Measurements from ENCODE around the gene TMEM9B.
"Not testable (repeated sequence)": the region's sequence is repeated elsewhere in the genome, so short reads cannot be mapped to it uniquely, and the experiment has no call there.

Gene TMEM9B

GRCh38 chr11:8963569-8964323, 496 bp downstream of the TMEM9B start:
- Mint-ChIP-seq H3K36me3 (ENCODE audit: insufficient read depth) (peaks cover 8% of the 10 kb centered on the region), H3K4me1 (peaks cover 24% of the 10 kb centered on the region), H3K27me3 (no peaks in the 10 kb centered on the region), H3K4me3 (peak overlapping the region; percentile 95), H3K27ac (ENCODE audit: low read depth) (peak overlapping the region; percentile 98), H3K9me3 (no peaks in the 10 kb centered on the region)
- ATAC-seq (replicated peaks; ENCODE audit: extremely low read depth, poor library complexity, severe bottlenecking) (peak; percentile 72), DNase-seq (ENCODE audit: low spot score in 2 of 2) (peak in 1 of 2 donors; percentile 57)

GRCh38 chr11:8962841-8963240, 1.4 kb downstream of the TMEM9B start:
- H3K4me1 Mint-ChIP-seq, result peaks cover 24% of the 10 kb centered on the region
- H3K4me3 Mint-ChIP-seq, result peak overlapping the region; percentile 95
- ATAC-seq (replicated peaks; ENCODE audit: extremely low read depth, poor library complexity, severe bottlenecking) (no peak), DNase-seq (ENCODE audit: low spot score in 2 of 2) (no peak)
- H3K9me3 Mint-ChIP-seq, result no peaks in the 10 kb centered on the region
- peak overlapping the region; percentile 98 for H3K27ac Mint-ChIP-seq (ENCODE audit: low read depth)
- H3K36me3 Mint-ChIP-seq (ENCODE audit: insufficient read depth), result peaks cover 11% of the 10 kb centered on the region
- no peaks in the 10 kb centered on the region for H3K27me3 Mint-ChIP-seq

GRCh38 chr11:8961401-8961800, 2.8 kb downstream of the TMEM9B start:
- ATAC-seq (replicated peaks; ENCODE audit: extremely low read depth, poor library complexity, severe bottlenecking) (no peak), DNase-seq (ENCODE audit: low spot score in 2 of 2) (no peak)
- peaks cover 12% of the 10 kb centered on the region for H3K36me3 Mint-ChIP-seq (ENCODE audit: insufficient read depth)
- H3K27me3 Mint-ChIP-seq, result no peaks in the 10 kb centered on the region
- H3K9me3 Mint-ChIP-seq, result no peaks in the 10 kb centered on the region
- peak overlapping the region; percentile 30 for H3K27ac Mint-ChIP-seq (ENCODE audit: low read depth)
- H3K4me1 Mint-ChIP-seq, result peaks cover 34% of the 10 kb centered on the region
- no peak overlapping the region for H3K4me3 Mint-ChIP-seq

- H3K4me1 Mint-ChIP-seq, result peaks cover 40% of the 10 kb centered on the region
- no peak overlapping the region for H3K27ac Mint-ChIP-seq (ENCODE audit: low read depth)
- peaks cover 22% of the 10 kb centered on the region for H3K36me3 Mint-ChIP-seq (ENCODE audit: insufficient read depth)
Observed at GRCh38 chr11:8959546-8960166, 4.6 kb downstream of the TMEM9B start.

GRCh38 chr11:8956860-8957259, 7.4 kb downstream of the TMEM9B start:
- DNase-seq (ENCODE audit: low spot score in 2 of 2) (no peak), ATAC-seq (replicated peaks; ENCODE audit: extremely low read depth, poor library complexity, severe bottlenecking) (no peak)
- Mint-ChIP-seq H3K9me3 (no peaks in the 10 kb centered on the region), H3K4me1 (peaks cover 23% of the 10 kb centered on the region), H3K36me3 (ENCODE audit: insufficient read depth) (peaks cover 37% of the 10 kb centered on the region), H3K27ac (ENCODE audit: low read depth) (no peak overlapping the region), H3K4me3 (no peak overlapping the region), H3K27me3 (no peaks in the 10 kb centered on the region)

More at GRCh38 chr11:8959546-8960166, 4.6 kb downstream of the TMEM9B start:
- Mint-ChIP-seq H3K27me3 (no peaks in the 10 kb centered on the region), H3K4me3 (no peak overlapping the region), H3K9me3 (no peaks in the 10 kb centered on the region)
- ATAC-seq (replicated peaks; ENCODE audit: extremely low read depth, poor library complexity, severe bottlenecking) (no peak), DNase-seq (ENCODE audit: low spot score in 2 of 2) (no peak)

- no peak for DNase-seq (ENCODE audit: low spot score in 2 of 2)
- H3K36me3 Mint-ChIP-seq (ENCODE audit: insufficient read depth), result peaks cover 48% of the 10 kb centered on the region
Observed at GRCh38 chr11:8948886-8949285, 15.4 kb downstream of the TMEM9B start.

GRCh38 chr11:8947230-8947943, 16.9 kb downstream of the TMEM9B start:
- H3K27me3 Mint-ChIP-seq, result no peaks in the 10 kb centered on the region
- no peaks in the 10 kb centered on the region for H3K9me3 Mint-ChIP-seq
- H3K4me3 Mint-ChIP-seq, result no peak overlapping the region
- no peaks in the 10 kb centered on the region for H3K4me1 Mint-ChIP-seq
- H3K27ac Mint-ChIP-seq (ENCODE audit: low read depth), result no peak overlapping the region
- peaks cover 38% of the 10 kb centered on the region for H3K36me3 Mint-ChIP-seq (ENCODE audit: insufficient read depth)
- no peak for DNase-seq (ENCODE audit: low spot score in 2 of 2)
- no peak for ATAC-seq (replicated peaks; ENCODE audit: extremely low read depth, poor library complexity, severe bottlenecking)

More at GRCh38 chr11:8948886-8949285, 15.4 kb downstream of the TMEM9B start:
- no peak overlapping the region for H3K27ac Mint-ChIP-seq (ENCODE audit: low read depth)
- H3K4me1 Mint-ChIP-seq, result no peaks in the 10 kb centered on the region
- H3K4me3 Mint-ChIP-seq, result no peak overlapping the region
- no peaks in the 10 kb centered on the region for H3K9me3 Mint-ChIP-seq
- ATAC-seq (replicated peaks; ENCODE audit: extremely low read depth, poor library complexity, severe bottlenecking), result no peak
- H3K27me3 Mint-ChIP-seq, result no peaks in the 10 kb centered on the region

GRCh38 chr11:8942518-8943066, 21.6 kb downstream of the TMEM9B start, which contains the start of gene ASCL3:
ASCL3 (minus strand) TSS chr11:8943016; CDS start chr11:8938161, 4,855 bp downstream.
- no peaks in the 10 kb centered on the region for H3K9me3 Mint-ChIP-seq
- H3K4me3 Mint-ChIP-seq, result no peak within 1 kb of the TSS
- H3K27me3 Mint-ChIP-seq, result peaks cover 9% of the 10 kb centered on the region
- H3K36me3 Mint-ChIP-seq (ENCODE audit: insufficient read depth), result peaks cover 1% of the 10 kb centered on the region
- DNase-seq (ENCODE audit: low spot score in 2 of 2) (no peak), ATAC-seq (replicated peaks; ENCODE audit: extremely low read depth, poor library complexity, severe bottlenecking) (no peak)
- H3K4me1 Mint-ChIP-seq, result no peaks in the 10 kb centered on the region
- no peak within 1 kb of the TSS for H3K27ac Mint-ChIP-seq (ENCODE audit: low read depth)

GRCh38 chr11:8941341-8942103, 22.7 kb downstream of the TMEM9B start:
- ATAC-seq (replicated peaks; ENCODE audit: extremely low read depth, poor library complexity, severe bottlenecking), result no peak
- no peak for DNase-seq (ENCODE audit: low spot score in 2 of 2)
- Mint-ChIP-seq H3K9me3 (no peaks in the 10 kb centered on the region), H3K4me1 (no peaks in the 10 kb centered on the region), H3K36me3 (ENCODE audit: insufficient read depth) (no peaks in the 10 kb centered on the region), H3K27me3 (peaks cover 9% of the 10 kb centered on the region), H3K4me3 (no peak overlapping the region), H3K27ac (ENCODE audit: low read depth) (no peak overlapping the region)

GRCh38 chr11:8937659-8938058, 26.6 kb downstream of the TMEM9B start:
- ATAC-seq (replicated peaks; ENCODE audit: extremely low read depth, poor library complexity, severe bottlenecking), result no peak
- no peak for DNase-seq (ENCODE audit: low spot score in 2 of 2)
- H3K36me3 Mint-ChIP-seq (ENCODE audit: insufficient read depth), result no peaks in the 10 kb centered on the region
- H3K4me3 Mint-ChIP-seq, result no peak overlapping the region
- H3K27me3 Mint-ChIP-seq, result peaks cover 9% of the 10 kb centered on the region
- no peaks in the 10 kb centered on the region for H3K4me1 Mint-ChIP-seq
- no peaks in the 10 kb centered on the region for H3K9me3 Mint-ChIP-seq
- H3K27ac Mint-ChIP-seq (ENCODE audit: low read depth), result no peak overlapping the region

- Mint-ChIP-seq H3K27ac (ENCODE audit: low read depth) (no peak overlapping the region), H3K4me1 (no peaks in the 10 kb centered on the region), H3K4me3 (no peak overlapping the region), H3K36me3 (ENCODE audit: insufficient read depth) (no peaks in the 10 kb centered on the region), H3K27me3 (peaks cover 9% of the 10 kb centered on the region), H3K9me3 (no peaks in the 10 kb centered on the region)
- DNase-seq (ENCODE audit: low spot score in 2 of 2) (no peak), ATAC-seq (replicated peaks; ENCODE audit: extremely low read depth, poor library complexity, severe bottlenecking) (no peak)
Observed at GRCh38 chr11:8937159-8937558, 27.1 kb downstream of the TMEM9B start.

GRCh38 chr11:8935789-8936188, 28.5 kb downstream of the TMEM9B start:
- not testable (repeated sequence) for H3K36me3 Mint-ChIP-seq (ENCODE audit: insufficient read depth); ATAC-seq (replicated peaks; ENCODE audit: extremely low read depth, poor library complexity, severe bottlenecking); H3K9me3 Mint-ChIP-seq; H3K27ac Mint-ChIP-seq (ENCODE audit: low read depth); H3K27me3 Mint-ChIP-seq; H3K4me1 Mint-ChIP-seq; H3K4me3 Mint-ChIP-seq; DNase-seq (ENCODE audit: low spot score in 2 of 2)
